ENCODE measurements around the gene VAC14.

Gene VAC14

DNA sequence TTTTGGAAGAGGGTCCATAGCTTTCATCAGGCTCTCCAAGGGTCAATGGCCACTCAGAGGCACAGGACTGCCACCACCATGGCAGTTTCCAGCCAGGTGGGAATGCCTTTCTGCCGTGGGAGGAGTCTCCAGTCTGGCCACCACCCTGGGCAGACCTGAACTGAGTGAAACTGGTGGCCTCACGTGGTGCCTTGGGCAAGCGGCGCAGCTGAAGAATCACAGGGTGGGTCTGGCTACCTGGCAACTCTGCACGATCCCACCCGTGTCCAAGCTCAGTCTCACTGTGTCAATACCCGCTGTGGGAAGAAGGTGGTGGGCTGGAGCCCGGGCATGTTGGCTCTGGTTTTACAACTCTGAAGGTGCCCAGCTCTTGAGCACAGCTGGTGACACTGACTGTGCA lies 31.8 kb downstream of the VAC14 start:
- H4K5ac ChIP-seq (ENCODE audit: low read length) = no peak overlapping the region
- H2BK120ac ChIP-seq (ENCODE audit: low read depth, low read length) = no peak overlapping the region
- H3K9ac ChIP-seq (ENCODE audit: low read length) = no peak overlapping the region
- H3K18ac ChIP-seq (ENCODE audit: low read length) = no peak overlapping the region
- H3K36me3 ChIP-seq (ENCODE audit: control insufficient read depth, insufficient read depth, low read length) = no peaks in the 10 kb centered on the region
- no peak overlapping the region for H3K4ac ChIP-seq (ENCODE audit: low read depth, low read length)
- no peaks in the 10 kb centered on the region for H3K79me1 ChIP-seq (ENCODE audit: low read length)
- no peak overlapping the region for H4K8ac ChIP-seq (ENCODE audit: low read depth, low read length)
- no peak overlapping the region for H3K56ac ChIP-seq (ENCODE audit: low read length)
- H3K23ac ChIP-seq (ENCODE audit: low read length) = no peak overlapping the region
- DNase-seq = no peak
- no peaks in the 10 kb centered on the region for H3K79me2 ChIP-seq (ENCODE audit: control insufficient read depth, insufficient read depth, low read length)
- H3K4me1 ChIP-seq (ENCODE audit: control insufficient read depth, low read depth, low read length) = no peaks in the 10 kb centered on the region
- no peak overlapping the region for H3K4me3 ChIP-seq (ENCODE audit: low read length)
- H3K4me2 ChIP-seq (ENCODE audit: low read length) = no peak overlapping the region
- H3K27ac ChIP-seq (ENCODE audit: low read depth, low read length) = no peak overlapping the region
- no CpG with 5 or more reads among the region's 8 CpGs for WGBS (ENCODE audit: extremely low coverage, insufficient coverage, low lambda C conversion rate)
- no peak overlapping the region for H2AK5ac ChIP-seq (ENCODE audit: low read length)
- H2BK15ac ChIP-seq (replicated peaks; ENCODE audit: low read depth) = no peak overlapping the region
- no peak overlapping the region for H2BK5ac ChIP-seq (ENCODE audit: low read length)
- no peaks in the 10 kb centered on the region for H3K27me3 ChIP-seq (ENCODE audit: insufficient read depth, low read length, poor library complexity)

DNA sequence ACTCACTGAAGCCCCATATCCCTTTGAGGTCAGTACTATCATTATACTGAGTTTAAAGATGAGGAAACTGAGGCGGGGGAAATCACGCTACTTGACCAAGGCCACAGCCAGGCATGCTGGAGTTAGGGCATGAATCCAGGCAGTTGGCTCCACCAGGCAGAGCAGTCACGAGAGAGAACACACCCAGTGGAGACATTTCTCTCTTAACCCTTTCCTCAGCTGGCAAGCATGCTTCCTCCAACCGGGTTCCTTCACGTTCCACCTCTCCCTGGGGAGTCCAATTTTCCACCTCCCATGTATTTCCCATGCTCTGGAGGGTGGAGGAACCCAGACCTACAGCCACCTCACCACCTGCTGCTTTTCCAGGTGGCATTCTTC lies 32.8 kb downstream of the VAC14 start:
- H3K23ac ChIP-seq (ENCODE audit: low read length) = no peak overlapping the region
- no peak for DNase-seq
- H3K56ac ChIP-seq (ENCODE audit: low read length) = no peak overlapping the region
- H3K36me3 ChIP-seq (ENCODE audit: control insufficient read depth, insufficient read depth, low read length) = no peaks in the 10 kb centered on the region
- H3K9ac ChIP-seq (ENCODE audit: low read length) = no peak overlapping the region
- no peaks in the 10 kb centered on the region for H3K27me3 ChIP-seq (ENCODE audit: insufficient read depth, low read length, poor library complexity)
- H3K79me2 ChIP-seq (ENCODE audit: control insufficient read depth, insufficient read depth, low read length) = no peaks in the 10 kb centered on the region
- WGBS (ENCODE audit: extremely low coverage, insufficient coverage, low lambda C conversion rate) = no CpG with 5 or more reads among the region's 5 CpGs
- no peak overlapping the region for H4K5ac ChIP-seq (ENCODE audit: low read length)
- H3K79me1 ChIP-seq (ENCODE audit: low read length) = no peaks in the 10 kb centered on the region
- H4K8ac ChIP-seq (ENCODE audit: low read depth, low read length) = no peak overlapping the region
- H3K4ac ChIP-seq (ENCODE audit: low read depth, low read length) = no peak overlapping the region
- H3K18ac ChIP-seq (ENCODE audit: low read length) = no peak overlapping the region
- no peak overlapping the region for H3K27ac ChIP-seq (ENCODE audit: low read depth, low read length)
- no peak overlapping the region for H2BK120ac ChIP-seq (ENCODE audit: low read depth, low read length)
- H2BK15ac ChIP-seq (replicated peaks; ENCODE audit: low read depth) = no peak overlapping the region
- no peak overlapping the region for H2AK5ac ChIP-seq (ENCODE audit: low read length)
- no peak overlapping the region for H3K4me3 ChIP-seq (ENCODE audit: low read length)
- H2BK5ac ChIP-seq (ENCODE audit: low read length) = no peak overlapping the region
- no peak overlapping the region for H3K4me2 ChIP-seq (ENCODE audit: low read length)
- H3K4me1 ChIP-seq (ENCODE audit: control insufficient read depth, low read depth, low read length) = no peaks in the 10 kb centered on the region

DNA sequence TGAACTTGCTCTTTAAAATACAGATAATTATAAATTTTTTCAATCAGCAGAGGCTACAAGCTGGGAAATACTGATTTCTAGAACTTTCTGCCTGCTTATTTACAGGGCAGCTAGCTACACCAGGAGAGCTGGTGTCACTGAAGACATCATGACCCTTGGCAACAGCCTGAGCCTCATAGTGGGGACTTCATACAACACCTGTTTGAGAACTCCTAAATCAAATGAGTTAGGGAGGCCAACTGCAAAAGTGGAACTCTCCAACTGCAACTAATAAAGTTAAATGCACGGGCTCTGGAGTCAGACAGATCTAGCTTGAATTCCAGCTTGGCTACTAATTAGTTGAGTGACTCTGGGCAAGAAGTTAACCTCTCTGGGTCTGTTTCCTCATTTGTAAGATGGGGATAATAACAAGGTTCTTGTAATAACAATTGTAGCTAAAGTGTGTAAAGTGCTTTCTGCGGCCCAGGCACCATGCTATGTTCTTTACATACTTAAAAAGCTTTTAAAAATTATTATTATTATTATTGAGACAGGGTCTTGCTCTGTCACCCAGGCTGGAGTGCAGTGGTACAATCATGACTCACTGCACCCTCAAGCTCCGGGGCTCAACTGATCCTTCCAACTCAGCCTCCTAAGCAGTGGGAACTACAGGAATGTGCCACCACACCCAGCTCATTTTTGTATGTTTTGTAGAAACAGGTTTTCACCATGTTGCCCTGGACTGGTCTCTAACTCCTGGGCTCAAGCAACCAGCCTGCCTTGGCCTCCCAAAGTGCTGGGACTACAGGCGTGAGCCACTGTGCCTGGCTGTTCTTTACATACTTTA lies 33.4 kb downstream of the VAC14 start:
- H2AK5ac ChIP-seq (ENCODE audit: low read length) = no peak overlapping the region
- H2BK5ac ChIP-seq (ENCODE audit: low read length) = no peak overlapping the region
- no peak overlapping the region for H3K56ac ChIP-seq (ENCODE audit: low read length)
- no CpG with 5 or more reads among the region's 4 CpGs for WGBS (ENCODE audit: extremely low coverage, insufficient coverage, low lambda C conversion rate)
- no peaks in the 10 kb centered on the region for H3K79me2 ChIP-seq (ENCODE audit: control insufficient read depth, insufficient read depth, low read length)
- H3K9ac ChIP-seq (ENCODE audit: low read length) = no peak overlapping the region
- no peaks in the 10 kb centered on the region for H3K79me1 ChIP-seq (ENCODE audit: low read length)
- H3K27me3 ChIP-seq (ENCODE audit: insufficient read depth, low read length, poor library complexity) = no peaks in the 10 kb centered on the region
- H2BK15ac ChIP-seq (replicated peaks; ENCODE audit: low read depth) = no peak overlapping the region
- H3K4me1 ChIP-seq (ENCODE audit: control insufficient read depth, low read depth, low read length) = no peaks in the 10 kb centered on the region
- H2BK120ac ChIP-seq (ENCODE audit: low read depth, low read length) = no peak overlapping the region
- no peak overlapping the region for H3K27ac ChIP-seq (ENCODE audit: low read depth, low read length)
- H3K18ac ChIP-seq (ENCODE audit: low read length) = no peak overlapping the region
- no peak overlapping the region for H3K23ac ChIP-seq (ENCODE audit: low read length)
- no peak overlapping the region for H3K4me2 ChIP-seq (ENCODE audit: low read length)
- no peak for DNase-seq
- H3K4ac ChIP-seq (ENCODE audit: low read depth, low read length) = no peak overlapping the region
- no peak overlapping the region for H3K4me3 ChIP-seq (ENCODE audit: low read length)
- H4K8ac ChIP-seq (ENCODE audit: low read depth, low read length) = no peak overlapping the region
- H4K5ac ChIP-seq (ENCODE audit: low read length) = no peak overlapping the region
- H3K36me3 ChIP-seq (ENCODE audit: control insufficient read depth, insufficient read depth, low read length) = no peaks in the 10 kb centered on the region

DNA sequence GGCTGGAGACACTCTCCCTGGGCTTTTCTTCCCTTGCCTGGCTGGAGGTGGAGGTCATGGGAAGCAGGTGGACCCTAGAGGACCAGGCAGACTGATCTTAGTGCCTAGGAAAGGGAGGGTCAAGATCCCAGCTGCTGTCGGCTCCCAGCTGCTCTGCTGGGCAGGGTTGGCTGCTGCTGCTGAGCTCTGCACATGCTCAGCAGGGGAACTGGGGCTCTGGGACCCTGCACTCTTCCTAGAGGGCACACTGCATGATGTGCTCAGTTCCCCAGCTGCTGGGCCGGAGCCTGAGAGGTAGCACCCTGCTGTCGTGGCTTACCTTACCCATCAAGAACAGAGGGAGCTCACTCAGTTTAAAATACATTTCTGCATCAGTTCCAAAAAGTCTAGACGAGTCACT lies 34.3 kb downstream of the VAC14 start:
- Histone ChIP-seq H3K27me3 (ENCODE audit: insufficient read depth, low read length, poor library complexity) (no peaks in the 10 kb centered on the region), H2BK15ac (replicated peaks; ENCODE audit: low read depth) (no peak overlapping the region), H3K36me3 (ENCODE audit: control insufficient read depth, insufficient read depth, low read length) (no peaks in the 10 kb centered on the region), H4K8ac (ENCODE audit: low read depth, low read length) (no peak overlapping the region), H3K56ac (ENCODE audit: low read length) (no peak overlapping the region), H3K79me2 (ENCODE audit: control insufficient read depth, insufficient read depth, low read length) (no peaks in the 10 kb centered on the region), H3K79me1 (ENCODE audit: low read length) (no peaks in the 10 kb centered on the region), H4K5ac (ENCODE audit: low read length) (no peak overlapping the region), H2BK120ac (ENCODE audit: low read depth, low read length) (no peak overlapping the region), H3K9ac (ENCODE audit: low read length) (no peak overlapping the region), H2AK5ac (ENCODE audit: low read length) (no peak overlapping the region), H3K4me2 (ENCODE audit: low read length) (no peak overlapping the region), H3K4me1 (ENCODE audit: control insufficient read depth, low read depth, low read length) (no peaks in the 10 kb centered on the region), H3K23ac (ENCODE audit: low read length) (no peak overlapping the region), H3K27ac (ENCODE audit: low read depth, low read length) (no peak overlapping the region), H2BK5ac (ENCODE audit: low read length) (no peak overlapping the region), H3K4ac (ENCODE audit: low read depth, low read length) (no peak overlapping the region), H3K4me3 (ENCODE audit: low read length) (no peak overlapping the region), H3K18ac (ENCODE audit: low read length) (no peak overlapping the region)
- no CpG with 5 or more reads among the region's 4 CpGs for WGBS (ENCODE audit: extremely low coverage, insufficient coverage, low lambda C conversion rate)
- DNase-seq = no peak

DNA sequence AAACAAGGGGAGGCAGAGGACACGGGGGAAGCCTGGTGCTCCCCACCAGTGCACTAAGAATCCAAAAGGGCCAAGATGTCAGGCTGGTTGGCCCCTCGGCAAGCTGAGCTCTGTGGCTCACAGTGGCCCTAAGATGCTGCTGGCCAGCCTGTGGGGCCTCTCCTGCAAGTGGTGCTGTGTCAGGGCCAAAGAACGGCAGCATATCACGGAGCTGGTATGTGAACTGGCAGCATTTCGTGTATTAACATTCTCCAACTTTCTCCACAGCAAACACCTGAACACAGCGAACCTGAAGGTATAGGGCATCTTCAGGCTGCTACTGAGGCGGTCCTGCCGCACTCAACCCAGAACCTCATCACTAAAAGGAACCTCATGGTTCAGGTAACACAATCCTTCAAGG lies 34.8 kb downstream of the VAC14 start:
- DNase-seq = no peak
- no peak overlapping the region for H3K27ac ChIP-seq (ENCODE audit: low read depth, low read length)
- no peak overlapping the region for H2BK5ac ChIP-seq (ENCODE audit: low read length)
- H3K9ac ChIP-seq (ENCODE audit: low read length) = no peak overlapping the region
- H4K8ac ChIP-seq (ENCODE audit: low read depth, low read length) = no peak overlapping the region
- no peak overlapping the region for H4K5ac ChIP-seq (ENCODE audit: low read length)
- no peaks in the 10 kb centered on the region for H3K36me3 ChIP-seq (ENCODE audit: control insufficient read depth, insufficient read depth, low read length)
- H3K4me2 ChIP-seq (ENCODE audit: low read length) = no peak overlapping the region
- WGBS (ENCODE audit: extremely low coverage, insufficient coverage, low lambda C conversion rate) = no CpG with 5 or more reads among the region's 8 CpGs
- no peaks in the 10 kb centered on the region for H3K79me2 ChIP-seq (ENCODE audit: control insufficient read depth, insufficient read depth, low read length)
- no peak overlapping the region for H2AK5ac ChIP-seq (ENCODE audit: low read length)
- H3K27me3 ChIP-seq (ENCODE audit: insufficient read depth, low read length, poor library complexity) = no peaks in the 10 kb centered on the region
- H3K4me1 ChIP-seq (ENCODE audit: control insufficient read depth, low read depth, low read length) = no peaks in the 10 kb centered on the region
- no peaks in the 10 kb centered on the region for H3K79me1 ChIP-seq (ENCODE audit: low read length)
- no peak overlapping the region for H3K4ac ChIP-seq (ENCODE audit: low read depth, low read length)
- H2BK120ac ChIP-seq (ENCODE audit: low read depth, low read length) = no peak overlapping the region
- H3K56ac ChIP-seq (ENCODE audit: low read length) = no peak overlapping the region
- no peak overlapping the region for H3K4me3 ChIP-seq (ENCODE audit: low read length)
- no peak overlapping the region for H2BK15ac ChIP-seq (replicated peaks; ENCODE audit: low read depth)
- H3K18ac ChIP-seq (ENCODE audit: low read length) = no peak overlapping the region
- H3K23ac ChIP-seq (ENCODE audit: low read length) = no peak overlapping the region

DNA sequence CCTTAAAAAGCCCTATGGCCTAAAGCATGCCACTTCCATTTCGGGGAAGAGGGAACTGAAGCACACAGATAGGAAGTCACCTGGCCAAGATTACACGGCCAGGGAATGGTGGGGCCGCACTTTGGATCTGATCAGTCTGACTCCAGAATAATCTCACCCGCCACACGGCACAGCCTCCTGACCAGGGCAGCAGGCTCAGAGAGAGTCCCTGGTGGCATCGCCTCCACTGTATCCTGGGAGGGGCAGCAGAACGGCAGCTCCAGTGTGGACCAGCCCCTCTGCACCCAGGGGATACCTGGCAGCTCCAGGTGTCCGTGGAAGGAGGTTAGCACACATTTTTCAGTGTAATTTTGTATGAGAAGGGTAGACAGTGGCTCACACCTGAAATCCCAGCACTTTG lies 35.5 kb downstream of the VAC14 start:
- no peak overlapping the region for H3K9ac ChIP-seq (ENCODE audit: low read length)
- no peak overlapping the region for H3K27ac ChIP-seq (ENCODE audit: low read depth, low read length)
- H2BK120ac ChIP-seq (ENCODE audit: low read depth, low read length) = no peak overlapping the region
- no peak overlapping the region for H3K23ac ChIP-seq (ENCODE audit: low read length)
- no peak overlapping the region for H3K18ac ChIP-seq (ENCODE audit: low read length)
- no peak for DNase-seq
- no peak overlapping the region for H2AK5ac ChIP-seq (ENCODE audit: low read length)
- H3K4me1 ChIP-seq (ENCODE audit: control insufficient read depth, low read depth, low read length) = no peaks in the 10 kb centered on the region
- H3K4me2 ChIP-seq (ENCODE audit: low read length) = no peak overlapping the region
- no CpG with 5 or more reads among the region's 8 CpGs for WGBS (ENCODE audit: extremely low coverage, insufficient coverage, low lambda C conversion rate)
- no peak overlapping the region for H4K5ac ChIP-seq (ENCODE audit: low read length)
- no peaks in the 10 kb centered on the region for H3K79me2 ChIP-seq (ENCODE audit: control insufficient read depth, insufficient read depth, low read length)
- no peaks in the 10 kb centered on the region for H3K79me1 ChIP-seq (ENCODE audit: low read length)
- H4K8ac ChIP-seq (ENCODE audit: low read depth, low read length) = no peak overlapping the region
- no peak overlapping the region for H3K56ac ChIP-seq (ENCODE audit: low read length)
- no peak overlapping the region for H2BK15ac ChIP-seq (replicated peaks; ENCODE audit: low read depth)
- H3K4ac ChIP-seq (ENCODE audit: low read depth, low read length) = no peak overlapping the region
- no peaks in the 10 kb centered on the region for H3K27me3 ChIP-seq (ENCODE audit: insufficient read depth, low read length, poor library complexity)
- H3K4me3 ChIP-seq (ENCODE audit: low read length) = no peak overlapping the region
- H2BK5ac ChIP-seq (ENCODE audit: low read length) = no peak overlapping the region
- no peaks in the 10 kb centered on the region for H3K36me3 ChIP-seq (ENCODE audit: control insufficient read depth, insufficient read depth, low read length)

Measured in mesendoderm (in vitro differentiated cells).